Retina (tissue), 1 donor: ENCODE results near the gene NCBP2L.

Experiments
- DNase-seq: peaks from one replicate; pipeline ENCODE4 v3.0.0-alpha.2; 2016

The NCBP2L gene

GRCh38 chrX:107777536-107777832, at the start of gene NCBP2L:
TSS of gene NCBP2L (plus strand) at chrX:107777733. CDS start at chrX:107794221, 16,488 bp downstream.
- DNase-seq, result no peak

- DNase-seq, result no peak
Measured at GRCh38 chrX:107728371-107729099, 49.0 kb upstream of the NCBP2L start.

- DNase-seq, result no peak
Measured at GRCh38 chrX:107729558-107730297, 47.8 kb upstream of the NCBP2L start.

- no peak for DNase-seq
Measured at GRCh38 chrX:107730298-107730655, 47.3 kb upstream of the NCBP2L start.

- no peak for DNase-seq
Measured at GRCh38 chrX:107730991-107731766, 46.4 kb upstream of the NCBP2L start.

- DNase-seq, result peak; percentile 17
Measured at GRCh38 chrX:107731831-107732502, 45.6 kb upstream of the NCBP2L start.

- no peak for DNase-seq
Measured at GRCh38 chrX:107733686-107734085, 43.8 kb upstream of the NCBP2L start.

- no peak for DNase-seq
Measured at GRCh38 chrX:107734646-107735045, 42.9 kb upstream of the NCBP2L start.

- no peak for DNase-seq
Measured at GRCh38 chrX:107736781-107737531, 40.6 kb upstream of the NCBP2L start.

GRCh38 chrX:107738272-107738671, 39.3 kb upstream of the NCBP2L start:
- DNase-seq, result no peak

GRCh38 chrX:107738768-107739167, 38.8 kb upstream of the NCBP2L start:
- DNase-seq, result no peak

- no peak for DNase-seq
Measured at GRCh38 chrX:107739541-107739940, 38.0 kb upstream of the NCBP2L start.

GRCh38 chrX:107741404-107741790, 36.1 kb upstream of the NCBP2L start:
- no peak for DNase-seq

- DNase-seq, result no peak
Measured at GRCh38 chrX:107742700-107743191, 34.8 kb upstream of the NCBP2L start.

GRCh38 chrX:107743995-107744394, 33.5 kb upstream of the NCBP2L start:
- DNase-seq, result no peak

- no peak for DNase-seq
Measured at GRCh38 chrX:107744868-107745267, 32.7 kb upstream of the NCBP2L start.

GRCh38 chrX:107747596-107748161, 29.9 kb upstream of the NCBP2L start:
- peak; percentile 54 for DNase-seq

GRCh38 chrX:107748506-107748905, 29.0 kb upstream of the NCBP2L start:
- no peak for DNase-seq

- no peak for DNase-seq
Measured at GRCh38 chrX:107750263-107750662, 27.3 kb upstream of the NCBP2L start.

- DNase-seq, result no peak
Measured at GRCh38 chrX:107750861-107751445, 26.6 kb upstream of the NCBP2L start.

- DNase-seq, result no peak
Measured at GRCh38 chrX:107752043-107752442, 25.5 kb upstream of the NCBP2L start.

- no peak for DNase-seq
Measured at GRCh38 chrX:107752714-107753113, 24.8 kb upstream of the NCBP2L start.
